H1 (cell line): Measurements from ENCODE around the gene CTTNBP2.

Experiments
- ATF2 ChIP-seq: IDR thresholded peaks from 2 replicates; pipeline ENCODE4 v1.6.1; 2012; ENCODE audit warnings: low read length, inconsistent platforms
- CBX5 ChIP-seq: fragments of 300-800, 300-1000 bp; sonication (generic); IDR thresholded peaks from 2 replicates; pipeline ENCODE4 v1.7.1; 2016; ENCODE audit warnings: antibody characterized with exemption, low read length, low read depth
- CBX8 ChIP-seq: fragments of 300-800, 300-1000 bp; sonication (generic); IDR thresholded peaks from 2 replicates; pipeline ENCODE4 v1.7.1; 2016; ENCODE audit warnings: low read depth, low read length, borderline replicate concordance
- CTCF ChIP-seq, 3 experiments: IDR thresholded peaks; 1 replicate in 2 of 3; 2 replicates in 1 of 3; pipeline versions ENCODE4 v1.5.1 to v1.6.1; 2011; ENCODE audit warnings: low read length in 3 of 3, mild to moderate bottlenecking in 3 of 3, inconsistent platforms in 2 of 3, low read depth in 1 of 3, moderate library complexity in 1 of 3; ENCODE audit not compliant: insufficient read depth in 1 of 3; ENCODE audit errors: control extremely low read depth in 1 of 3
- E2F6 ChIP-seq: IDR thresholded peaks from 2 replicates; pipeline ENCODE4 v1.6.1; 2012; ENCODE audit warnings: inconsistent platforms
- EP300 ChIP-seq, 2 experiments: IDR thresholded peaks; 1 replicate in 1 of 2; 2 replicates in 1 of 2; pipeline ENCODE4 v1.6.1; 2011 to 2012; ENCODE audit warnings: low read depth in 2 of 2, low read length in 2 of 2, mild to moderate bottlenecking in 2 of 2, borderline replicate concordance in 1 of 2, inconsistent platforms in 1 of 2, moderate library complexity in 1 of 2
- JUN ChIP-seq: IDR thresholded peaks from 2 replicates; pipeline ENCODE4 v1.6.1; 2011; ENCODE audit warnings: low read depth, mild to moderate bottlenecking, improper control_type of control experiment, low read length
- JUND ChIP-seq: IDR thresholded peaks from 2 replicates; pipeline ENCODE4 v1.6.1; 2011; ENCODE audit warnings: mild to moderate bottlenecking, improper control_type of control experiment, low read length
- POLR2AphosphoS5 ChIP-seq: IDR thresholded peaks from 2 replicates; pipeline ENCODE4 v1.6.1; 2011; ENCODE audit warnings: low read depth, low read length
- SUZ12 ChIP-seq: fragments of 200-600 bp; sonication (generic); IDR thresholded peaks from 2 replicates; pipeline ENCODE4 v1.6.1; 2012; ENCODE audit warnings: mild to moderate bottlenecking, inconsistent platforms, low read length, moderate library complexity, mixed read lengths

GRCh38 chr7:117686311-117686935 is 186.8 kb downstream of the CTTNBP2 start:
- TF ChIP-seq JUND: no peak
- TF ChIP-seq CBX5: no peak
- no peak for TF ChIP-seq E2F6
- TF ChIP-seq CTCF (IDR thresholded peaks at IDR 0.05; ENCODE audit: control extremely low read depth in 1 of 3, insufficient read depth in 1 of 3, low read depth in 1 of 3, low read length in 3 of 3): no peak
- no peak for TF ChIP-seq JUN
- no peak for TF ChIP-seq POLR2AphosphoS5
- TF ChIP-seq CBX8: no peak
- no peak for TF ChIP-seq SUZ12
- TF ChIP-seq EP300 (IDR thresholded peaks at IDR 0.05; ENCODE audit: borderline replicate concordance in 1 of 2, low read depth in 2 of 2, low read length in 2 of 2): no peak
- TF ChIP-seq ATF2: no peak
